A549 (cell line): ENCODE data around the gene EXOSC7.

ENCODE experiments used
- SMC3 ChIP-seq: fragments of >200 bp; sonication (Bioruptor Twin); formaldehyde crosslinking; IDR thresholded peaks from 3 replicates; pipeline ENCODE4 v1.6.1; 2018; ENCODE audit warnings: inconsistent platforms
- TF ChIP-seq, protein P1 (sequence below): IDR thresholded peaks from 2 replicates; pipeline ENCODE4 v1.6.1; 2012
- TF ChIP-seq, protein P2 (sequence below): IDR thresholded peaks from 2 replicates; pipeline ENCODE4 v1.6.1; 2012
- TF ChIP-seq, protein P3 (sequence below): fragments of >200 bp; sonication (Bioruptor Twin); formaldehyde crosslinking; IDR thresholded peaks from 3 replicates; pipeline ENCODE4 v1.5.1; 2016
- TF ChIP-seq, protein P4 (sequence below): fragments of 450-650 bp; IDR thresholded peaks from 2 replicates; pipeline ENCODE4 v1.6.1; 2014; ENCODE audit warnings: antibody characterized with exemption

DNA sequence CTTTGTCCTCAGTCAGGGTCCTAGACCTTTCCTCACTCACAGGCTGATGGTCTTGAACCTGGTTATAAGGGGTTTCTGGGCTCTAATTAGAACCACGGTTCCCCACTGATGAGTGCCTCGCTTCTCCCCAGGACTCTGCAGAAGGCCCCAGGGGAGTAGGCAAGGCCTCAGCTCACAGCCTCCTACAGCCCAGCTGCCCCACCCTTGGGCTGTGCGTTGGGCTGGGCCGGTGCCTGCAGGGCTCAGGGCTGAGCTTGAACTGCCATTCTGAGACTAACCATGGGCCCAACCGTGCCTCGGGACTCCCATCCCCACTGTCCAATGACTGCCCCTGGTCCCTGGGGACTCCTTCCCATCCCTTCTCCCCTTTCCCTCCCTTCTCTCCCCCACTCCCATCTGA is 75.6 kb downstream of the EXOSC7 start:
- TF ChIP-seq, protein P1, sequence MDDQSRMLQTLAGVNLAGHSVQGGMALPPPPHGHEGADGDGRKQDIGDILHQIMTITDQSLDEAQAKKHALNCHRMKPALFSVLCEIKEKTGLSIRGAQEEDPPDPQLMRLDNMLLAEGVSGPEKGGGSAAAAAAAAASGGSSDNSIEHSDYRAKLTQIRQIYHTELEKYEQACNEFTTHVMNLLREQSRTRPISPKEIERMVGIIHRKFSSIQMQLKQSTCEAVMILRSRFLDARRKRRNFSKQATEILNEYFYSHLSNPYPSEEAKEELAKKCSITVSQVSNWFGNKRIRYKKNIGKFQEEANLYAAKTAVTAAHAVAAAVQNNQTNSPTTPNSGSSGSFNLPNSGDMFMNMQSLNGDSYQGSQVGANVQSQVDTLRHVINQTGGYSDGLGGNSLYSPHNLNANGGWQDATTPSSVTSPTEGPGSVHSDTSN, result no peak
- TF ChIP-seq, protein P2, sequence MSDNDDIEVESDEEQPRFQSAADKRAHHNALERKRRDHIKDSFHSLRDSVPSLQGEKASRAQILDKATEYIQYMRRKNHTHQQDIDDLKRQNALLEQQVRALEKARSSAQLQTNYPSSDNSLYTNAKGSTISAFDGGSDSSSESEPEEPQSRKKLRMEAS, result no peak
- TF ChIP-seq, protein P3, sequence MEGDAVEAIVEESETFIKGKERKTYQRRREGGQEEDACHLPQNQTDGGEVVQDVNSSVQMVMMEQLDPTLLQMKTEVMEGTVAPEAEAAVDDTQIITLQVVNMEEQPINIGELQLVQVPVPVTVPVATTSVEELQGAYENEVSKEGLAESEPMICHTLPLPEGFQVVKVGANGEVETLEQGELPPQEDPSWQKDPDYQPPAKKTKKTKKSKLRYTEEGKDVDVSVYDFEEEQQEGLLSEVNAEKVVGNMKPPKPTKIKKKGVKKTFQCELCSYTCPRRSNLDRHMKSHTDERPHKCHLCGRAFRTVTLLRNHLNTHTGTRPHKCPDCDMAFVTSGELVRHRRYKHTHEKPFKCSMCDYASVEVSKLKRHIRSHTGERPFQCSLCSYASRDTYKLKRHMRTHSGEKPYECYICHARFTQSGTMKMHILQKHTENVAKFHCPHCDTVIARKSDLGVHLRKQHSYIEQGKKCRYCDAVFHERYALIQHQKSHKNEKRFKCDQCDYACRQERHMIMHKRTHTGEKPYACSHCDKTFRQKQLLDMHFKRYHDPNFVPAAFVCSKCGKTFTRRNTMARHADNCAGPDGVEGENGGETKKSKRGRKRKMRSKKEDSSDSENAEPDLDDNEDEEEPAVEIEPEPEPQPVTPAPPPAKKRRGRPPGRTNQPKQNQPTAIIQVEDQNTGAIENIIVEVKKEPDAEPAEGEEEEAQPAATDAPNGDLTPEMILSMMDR, result no peak
- no peak for TF ChIP-seq SMC3
- TF ChIP-seq, protein P4, sequence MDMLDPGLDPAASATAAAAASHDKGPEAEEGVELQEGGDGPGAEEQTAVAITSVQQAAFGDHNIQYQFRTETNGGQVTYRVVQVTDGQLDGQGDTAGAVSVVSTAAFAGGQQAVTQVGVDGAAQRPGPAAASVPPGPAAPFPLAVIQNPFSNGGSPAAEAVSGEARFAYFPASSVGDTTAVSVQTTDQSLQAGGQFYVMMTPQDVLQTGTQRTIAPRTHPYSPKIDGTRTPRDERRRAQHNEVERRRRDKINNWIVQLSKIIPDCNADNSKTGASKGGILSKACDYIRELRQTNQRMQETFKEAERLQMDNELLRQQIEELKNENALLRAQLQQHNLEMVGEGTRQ, result no peak
